Measurements from ENCODE around the gene CCDC88A.

- TF ChIP-seq MAX (IDR thresholded peaks at IDR 0.05): no peak
- no peak for TF ChIP-seq CTCF (IDR thresholded peaks at IDR 0.05)
- TF ChIP-seq CEBPB (IDR thresholded peaks at IDR 0.05): 0 out of 4 replicates have a peak, but pooled peaks of 1 of the 2 experiments have one; percentile 15
- TF ChIP-seq EP300 (IDR thresholded peaks at IDR 0.05): no peak
- TF ChIP-seq NR3C1 (IDR thresholded peaks at IDR 0.05): no peak
Observed at GRCh38 chr2:55418072-55418471, 1.6 kb downstream of the CCDC88A start.
